ENCODE data around the gene XPO1.
"Not testable (repeated sequence)": the region's sequence is repeated elsewhere in the genome, so short reads cannot be mapped to it uniquely, and the experiment has no call there.

The XPO1 gene

DNA sequence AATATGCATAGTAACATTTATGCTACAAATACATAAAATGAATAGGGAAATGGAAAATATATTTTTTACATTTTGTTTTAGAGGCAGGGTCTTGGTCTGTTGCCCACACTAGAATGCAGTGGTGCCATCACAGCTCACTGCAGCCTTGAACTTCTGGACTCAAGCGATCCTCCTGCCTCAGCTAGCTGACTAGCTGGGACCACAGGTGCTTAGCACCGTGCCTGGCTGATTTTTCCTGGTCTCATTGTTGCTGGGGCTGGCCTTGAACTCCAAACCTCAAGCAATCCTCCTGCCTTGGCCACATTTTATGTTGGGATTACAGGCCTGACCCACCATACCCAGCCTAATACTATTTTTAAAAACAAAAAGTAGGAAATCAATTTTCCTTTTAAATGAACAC is 33.2 kb downstream of the XPO1 start:
- Histone ChIP-seq H3K27me3 (replicated peaks; ENCODE audit: control insufficient read depth, insufficient read depth, low read length, poor library complexity, severe bottlenecking) (no peaks in the 10 kb centered on the region), H3K9me3 (ENCODE audit: control insufficient read depth, low read length) (no peaks in the 10 kb centered on the region), H3K4me1 (ENCODE audit: control insufficient read depth, insufficient read depth, low read length, poor library complexity, severe bottlenecking) (no peaks in the 10 kb centered on the region), H3K27ac (ENCODE audit: insufficient read depth, low read length, poor library complexity, severe bottlenecking) (no peak overlapping the region), H3K36me3 (ENCODE audit: control insufficient read depth, insufficient read depth, low read length) (peaks cover 21% of the 10 kb centered on the region), H3K4me3 (ENCODE audit: insufficient read depth, low read depth, low read length, poor library complexity, severe bottlenecking) (no peak overlapping the region)
- DNase-seq: no peak

- H3K9me3 ChIP-seq (ENCODE audit: control insufficient read depth, low read length): no peaks in the 10 kb centered on the region
- H3K4me3 ChIP-seq (ENCODE audit: insufficient read depth, low read depth, low read length, poor library complexity, severe bottlenecking): no peak overlapping the region
- H3K27ac ChIP-seq (ENCODE audit: insufficient read depth, low read length, poor library complexity, severe bottlenecking): no peak overlapping the region
- H3K4me1 ChIP-seq (ENCODE audit: control insufficient read depth, insufficient read depth, low read length, poor library complexity, severe bottlenecking): no peaks in the 10 kb centered on the region
- H3K27me3 ChIP-seq (replicated peaks; ENCODE audit: control insufficient read depth, insufficient read depth, low read length, poor library complexity, severe bottlenecking): no peaks in the 10 kb centered on the region
- DNase-seq: no peak
- peaks cover 63% of the 10 kb centered on the region for H3K36me3 ChIP-seq (ENCODE audit: control insufficient read depth, insufficient read depth, low read length)
Observed at GRCh38 chr2:61499060-61499459, 39.1 kb downstream of the XPO1 start.

GRCh38 chr2:61493523-61493942 is 44.6 kb downstream of the XPO1 start:
- Histone ChIP-seq H3K4me3 (ENCODE audit: insufficient read depth, low read depth, low read length, poor library complexity, severe bottlenecking) (no peak overlapping the region), H3K36me3 (ENCODE audit: control insufficient read depth, insufficient read depth, low read length) (peaks cover 62% of the 10 kb centered on the region), H3K4me1 (ENCODE audit: control insufficient read depth, insufficient read depth, low read length, poor library complexity, severe bottlenecking) (peaks cover 4% of the 10 kb centered on the region), H3K27me3 (replicated peaks; ENCODE audit: control insufficient read depth, insufficient read depth, low read length, poor library complexity, severe bottlenecking) (no peaks in the 10 kb centered on the region), H3K27ac (ENCODE audit: insufficient read depth, low read length, poor library complexity, severe bottlenecking) (no peak overlapping the region), H3K9me3 (ENCODE audit: control insufficient read depth, low read length) (no peaks in the 10 kb centered on the region)
- no peak for DNase-seq

DNA sequence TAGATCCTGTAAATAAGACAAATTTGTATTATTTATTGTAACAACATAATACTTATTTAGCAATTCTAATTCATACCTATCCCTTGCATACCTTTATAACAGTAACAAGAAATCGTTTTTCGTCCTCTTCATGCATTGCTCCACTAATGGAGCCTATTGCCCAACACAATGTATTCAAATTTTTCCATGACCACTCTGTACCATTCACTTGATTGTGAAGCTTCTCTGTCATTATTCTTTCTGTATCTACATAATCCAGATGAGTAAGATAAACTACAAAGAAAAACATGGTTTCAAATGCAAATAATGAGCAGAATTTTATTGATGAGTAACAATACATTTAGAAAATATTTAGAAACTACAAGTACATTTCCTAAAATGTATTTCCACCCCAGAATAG is 45.7 kb downstream of the XPO1 start:
- Histone ChIP-seq H3K4me1 (ENCODE audit: control insufficient read depth, insufficient read depth, low read length, poor library complexity, severe bottlenecking) (peaks cover 4% of the 10 kb centered on the region), H3K4me3 (ENCODE audit: insufficient read depth, low read depth, low read length, poor library complexity, severe bottlenecking) (no peak overlapping the region), H3K36me3 (ENCODE audit: control insufficient read depth, insufficient read depth, low read length) (peaks cover 63% of the 10 kb centered on the region), H3K27ac (ENCODE audit: insufficient read depth, low read length, poor library complexity, severe bottlenecking) (no peak overlapping the region), H3K27me3 (replicated peaks; ENCODE audit: control insufficient read depth, insufficient read depth, low read length, poor library complexity, severe bottlenecking) (no peaks in the 10 kb centered on the region), H3K9me3 (ENCODE audit: control insufficient read depth, low read length) (no peaks in the 10 kb centered on the region)
- no peak for DNase-seq

GRCh38 chr2:61485281-61485680 is 52.9 kb downstream of the XPO1 start:
- Histone ChIP-seq H3K4me3 (ENCODE audit: insufficient read depth, low read depth, low read length, poor library complexity, severe bottlenecking) (no peak overlapping the region), H3K4me1 (ENCODE audit: control insufficient read depth, insufficient read depth, low read length, poor library complexity, severe bottlenecking) (no peaks in the 10 kb centered on the region), H3K27ac (ENCODE audit: insufficient read depth, low read length, poor library complexity, severe bottlenecking) (no peak overlapping the region), H3K9me3 (ENCODE audit: control insufficient read depth, low read length) (no peaks in the 10 kb centered on the region), H3K36me3 (ENCODE audit: control insufficient read depth, insufficient read depth, low read length) (peaks cover 63% of the 10 kb centered on the region), H3K27me3 (replicated peaks; ENCODE audit: control insufficient read depth, insufficient read depth, low read length, poor library complexity, severe bottlenecking) (no peaks in the 10 kb centered on the region)
- DNase-seq: no peak

GRCh38 chr2:61478086-61478485 is 60.1 kb downstream of the XPO1 start:
- Histone ChIP-seq H3K4me3 (ENCODE audit: insufficient read depth, low read depth, low read length, poor library complexity, severe bottlenecking) (no peak overlapping the region), H3K27me3 (replicated peaks; ENCODE audit: control insufficient read depth, insufficient read depth, low read length, poor library complexity, severe bottlenecking) (no peaks in the 10 kb centered on the region), H3K27ac (ENCODE audit: insufficient read depth, low read length, poor library complexity, severe bottlenecking) (no peak overlapping the region), H3K9me3 (ENCODE audit: control insufficient read depth, low read length) (no peaks in the 10 kb centered on the region), H3K4me1 (ENCODE audit: control insufficient read depth, insufficient read depth, low read length, poor library complexity, severe bottlenecking) (no peaks in the 10 kb centered on the region), H3K36me3 (ENCODE audit: control insufficient read depth, insufficient read depth, low read length) (peaks cover 28% of the 10 kb centered on the region)
- no peak for DNase-seq

DNA sequence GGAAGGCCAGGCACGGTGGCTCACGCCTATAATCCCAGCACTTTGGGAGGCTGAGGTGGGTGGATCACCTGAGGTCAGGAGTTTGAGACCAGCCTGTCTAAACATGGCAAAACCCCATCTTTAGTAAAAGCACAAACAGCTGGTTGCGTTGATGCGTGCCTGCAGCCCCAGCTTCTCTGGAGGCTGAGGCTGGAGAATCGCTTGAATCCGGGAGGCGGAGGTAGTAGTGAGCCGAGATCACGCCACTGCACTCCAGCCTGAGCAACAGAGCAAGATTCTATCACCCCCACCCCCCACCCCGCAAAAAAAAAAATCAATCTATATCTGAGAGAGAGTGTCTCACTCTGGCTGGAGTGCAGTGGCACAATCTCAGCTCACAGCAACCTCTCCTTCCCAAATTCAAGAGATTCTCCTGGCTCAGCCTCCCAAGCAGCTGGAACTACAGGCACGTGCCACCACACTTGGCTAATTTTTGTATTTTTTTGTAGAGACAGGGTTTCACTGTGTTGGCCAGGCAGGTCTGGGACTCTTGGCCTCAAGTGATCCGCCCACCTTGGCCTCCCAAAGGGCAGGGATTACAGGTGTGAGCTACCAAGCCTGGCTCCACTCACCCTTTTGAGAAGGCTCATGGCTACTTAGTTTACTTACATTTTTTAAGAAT is 61.1 kb downstream of the XPO1 start:
- not testable (repeated sequence) for H3K4me3 ChIP-seq (ENCODE audit: insufficient read depth, low read depth, low read length, poor library complexity, severe bottlenecking); H3K4me1 ChIP-seq (ENCODE audit: control insufficient read depth, insufficient read depth, low read length, poor library complexity, severe bottlenecking); H3K9me3 ChIP-seq (ENCODE audit: control insufficient read depth, low read length); H3K27me3 ChIP-seq (replicated peaks; ENCODE audit: control insufficient read depth, insufficient read depth, low read length, poor library complexity, severe bottlenecking); H3K27ac ChIP-seq (ENCODE audit: insufficient read depth, low read length, poor library complexity, severe bottlenecking); DNase-seq
- H3K36me3 ChIP-seq (ENCODE audit: control insufficient read depth, insufficient read depth, low read length): peaks cover 18% of the 10 kb centered on the region

DNA sequence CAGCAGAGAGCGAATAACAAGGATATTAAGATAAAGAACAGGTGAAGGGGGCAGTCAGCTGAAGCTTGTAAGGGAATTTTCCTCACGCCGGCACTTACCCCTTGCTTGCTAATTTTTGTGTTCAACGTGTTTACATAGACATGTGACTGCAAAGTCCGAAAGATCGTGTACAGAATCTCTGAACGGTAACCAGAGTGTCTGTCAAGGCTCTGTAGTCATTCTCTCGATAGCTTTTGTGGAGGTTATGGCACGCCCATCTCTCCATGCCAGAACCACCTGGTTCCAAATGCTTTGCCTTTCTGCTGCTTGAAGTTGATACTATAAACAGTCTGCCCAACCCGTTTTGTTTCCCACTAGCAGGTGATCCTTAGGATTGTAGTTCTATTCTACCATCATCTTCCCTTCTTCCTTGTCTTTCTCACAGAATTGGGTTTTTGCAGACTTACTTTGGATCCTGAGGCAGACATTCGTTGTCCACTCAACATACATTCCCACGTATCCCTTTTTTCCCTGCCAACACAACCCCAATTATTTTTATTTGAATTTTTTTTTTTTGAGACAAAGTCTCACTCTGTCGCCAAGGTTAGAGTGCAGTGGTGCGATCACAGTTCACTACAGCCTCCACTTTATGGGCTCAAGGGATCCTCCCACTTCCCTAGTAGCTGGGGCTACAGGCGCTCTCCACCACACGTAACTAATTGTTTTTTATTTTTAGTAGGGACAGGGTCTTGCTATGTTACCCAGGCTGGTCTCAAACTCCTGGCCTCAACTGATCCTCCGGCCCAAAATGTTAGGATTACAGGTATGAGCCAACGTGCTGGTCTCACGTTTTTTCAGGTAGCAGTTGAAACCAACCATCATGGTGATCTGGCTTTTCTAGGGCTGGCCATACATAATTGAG is 66.0 kb downstream of the XPO1 start:
- no peak for DNase-seq
- Histone ChIP-seq H3K27me3 (replicated peaks; ENCODE audit: control insufficient read depth, insufficient read depth, low read length, poor library complexity, severe bottlenecking) (no peaks in the 10 kb centered on the region), H3K4me1 (ENCODE audit: control insufficient read depth, insufficient read depth, low read length, poor library complexity, severe bottlenecking) (peaks cover 8% of the 10 kb centered on the region)

GRCh38 chr2:61470965-61471904 is 66.9 kb downstream of the XPO1 start, which contains the start of gene USP34:
Gene USP34 (minus strand): TSS chr2:61471087. CDS start chr2:61470692, 395 bp downstream.
- Histone ChIP-seq H3K27me3 (replicated peaks; ENCODE audit: control insufficient read depth, insufficient read depth, low read length, poor library complexity, severe bottlenecking) (no peaks in the 10 kb centered on the region), H3K27ac (ENCODE audit: insufficient read depth, low read length, poor library complexity, severe bottlenecking) (peak within 1 kb of the TSS; percentile 99), H3K9me3 (ENCODE audit: control insufficient read depth, low read length) (no peaks in the 10 kb centered on the region), H3K4me3 (ENCODE audit: insufficient read depth, low read depth, low read length, poor library complexity, severe bottlenecking) (peak within 1 kb of the TSS; percentile 78), H3K4me1 (ENCODE audit: control insufficient read depth, insufficient read depth, low read length, poor library complexity, severe bottlenecking) (peaks cover 14% of the 10 kb centered on the region), H3K36me3 (ENCODE audit: control insufficient read depth, insufficient read depth, low read length) (no peaks in the 10 kb centered on the region)
- peak; percentile 90 for DNase-seq

More for the DNA sequence above, 66.0 kb downstream of the XPO1 start:
- Histone ChIP-seq H3K27ac (ENCODE audit: insufficient read depth, low read length, poor library complexity, severe bottlenecking) (peak overlapping the region; percentile 99), H3K36me3 (ENCODE audit: control insufficient read depth, insufficient read depth, low read length) (no peaks in the 10 kb centered on the region), H3K4me3 (ENCODE audit: insufficient read depth, low read depth, low read length, poor library complexity, severe bottlenecking) (peak overlapping the region; percentile 69), H3K9me3 (ENCODE audit: control insufficient read depth, low read length) (no peaks in the 10 kb centered on the region)
